LNCaP clone FGC (cell line): Measurements from ENCODE around the gene RAB3B.

Source experiments
- DNase-seq: peaks from one replicate; pipeline ENCODE4 v3.0.0-alpha.2; 2011; ENCODE audit warnings: low read depth
- H3K4me3 ChIP-seq: 2 replicates; pipeline ENCODE4 v1.5.1; 2011; ENCODE audit warnings: mild to moderate bottlenecking, low read depth, low read length, control low read depth
- TF ChIP-seq, protein P1 (sequence below): IDR thresholded peaks from 2 replicates; pipeline ENCODE4 v1.5.1; 2012; ENCODE audit warnings: mild to moderate bottlenecking; ENCODE audit not compliant: control insufficient read depth, insufficient read depth; ENCODE audit errors: extremely low read depth

RAB3B gene

DNA sequence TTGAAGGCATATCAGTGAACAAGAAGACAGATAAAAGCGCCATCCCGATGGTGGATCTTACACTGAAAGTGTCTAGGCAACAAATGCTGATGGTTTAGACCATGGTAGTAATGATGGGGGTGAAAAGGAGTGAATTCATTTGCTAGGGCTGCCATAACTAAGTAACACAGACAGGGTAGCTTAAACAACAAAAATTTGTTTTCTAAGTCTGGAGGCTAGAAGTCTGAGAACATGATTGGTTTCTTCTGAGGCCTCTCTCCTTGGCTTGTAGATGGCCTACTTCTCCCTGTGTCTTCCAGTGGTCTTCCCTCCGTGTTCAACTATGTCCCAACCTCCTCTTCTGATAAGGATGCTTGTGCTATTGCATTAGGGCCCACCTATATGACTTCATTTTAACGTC, 13.4 kb upstream of the RAB3B start:
- TF ChIP-seq, protein P1, sequence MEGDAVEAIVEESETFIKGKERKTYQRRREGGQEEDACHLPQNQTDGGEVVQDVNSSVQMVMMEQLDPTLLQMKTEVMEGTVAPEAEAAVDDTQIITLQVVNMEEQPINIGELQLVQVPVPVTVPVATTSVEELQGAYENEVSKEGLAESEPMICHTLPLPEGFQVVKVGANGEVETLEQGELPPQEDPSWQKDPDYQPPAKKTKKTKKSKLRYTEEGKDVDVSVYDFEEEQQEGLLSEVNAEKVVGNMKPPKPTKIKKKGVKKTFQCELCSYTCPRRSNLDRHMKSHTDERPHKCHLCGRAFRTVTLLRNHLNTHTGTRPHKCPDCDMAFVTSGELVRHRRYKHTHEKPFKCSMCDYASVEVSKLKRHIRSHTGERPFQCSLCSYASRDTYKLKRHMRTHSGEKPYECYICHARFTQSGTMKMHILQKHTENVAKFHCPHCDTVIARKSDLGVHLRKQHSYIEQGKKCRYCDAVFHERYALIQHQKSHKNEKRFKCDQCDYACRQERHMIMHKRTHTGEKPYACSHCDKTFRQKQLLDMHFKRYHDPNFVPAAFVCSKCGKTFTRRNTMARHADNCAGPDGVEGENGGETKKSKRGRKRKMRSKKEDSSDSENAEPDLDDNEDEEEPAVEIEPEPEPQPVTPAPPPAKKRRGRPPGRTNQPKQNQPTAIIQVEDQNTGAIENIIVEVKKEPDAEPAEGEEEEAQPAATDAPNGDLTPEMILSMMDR, result no peak
- H3K4me3 ChIP-seq, result no peak overlapping the region
- DNase-seq, result no peak

DNA sequence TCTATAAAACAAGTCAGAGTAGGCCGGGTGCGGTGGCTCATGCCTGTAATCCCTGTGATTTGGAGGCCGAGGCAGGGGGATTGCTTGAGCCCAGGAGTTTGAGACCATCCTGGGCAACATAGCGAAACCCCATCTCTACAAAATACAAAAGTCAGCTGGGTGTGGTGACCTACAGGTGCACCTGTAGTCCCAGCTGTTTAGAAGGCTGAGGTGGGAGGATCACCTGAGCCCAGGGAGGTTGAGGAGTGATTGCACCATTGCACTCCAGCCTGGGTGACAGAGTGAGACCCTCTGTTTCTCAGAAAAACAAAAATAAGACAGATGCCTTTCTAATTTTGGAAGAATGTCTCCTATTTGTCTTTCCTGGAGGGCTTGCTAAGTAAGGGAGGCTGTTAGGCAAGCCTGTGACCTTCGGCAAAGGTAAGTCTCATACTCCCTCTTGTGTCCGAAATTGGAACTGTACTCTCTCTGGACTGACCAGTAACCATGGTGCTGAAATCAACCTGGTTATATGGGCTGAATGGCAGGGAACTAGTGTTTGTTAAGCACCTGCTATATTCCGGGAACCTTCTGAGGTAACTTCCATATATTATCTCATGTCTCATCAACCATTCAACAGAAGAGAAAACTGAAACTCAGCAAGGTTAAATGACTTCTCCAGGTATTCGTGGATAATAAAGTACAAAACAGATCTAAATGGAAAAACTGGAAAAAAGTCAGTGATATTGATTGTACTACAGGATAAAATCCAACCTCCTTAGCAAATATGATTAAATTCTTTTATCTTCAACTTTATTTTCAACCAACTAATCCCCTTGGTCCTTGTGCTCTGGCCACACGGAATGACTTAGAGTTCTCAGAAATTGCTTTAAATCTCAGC, 11.8 kb upstream of the RAB3B start:
- TF ChIP-seq, protein P1, result peak; percentile 98
- peak; percentile 71 for DNase-seq
- no peak overlapping the region for H3K4me3 ChIP-seq

- H3K4me3 ChIP-seq, result no peak overlapping the region
- TF ChIP-seq, protein P1, result no peak
- DNase-seq, result no peak
Measured at GRCh38 chr1:51998701-51999100, 8.2 kb upstream of the RAB3B start.

DNA sequence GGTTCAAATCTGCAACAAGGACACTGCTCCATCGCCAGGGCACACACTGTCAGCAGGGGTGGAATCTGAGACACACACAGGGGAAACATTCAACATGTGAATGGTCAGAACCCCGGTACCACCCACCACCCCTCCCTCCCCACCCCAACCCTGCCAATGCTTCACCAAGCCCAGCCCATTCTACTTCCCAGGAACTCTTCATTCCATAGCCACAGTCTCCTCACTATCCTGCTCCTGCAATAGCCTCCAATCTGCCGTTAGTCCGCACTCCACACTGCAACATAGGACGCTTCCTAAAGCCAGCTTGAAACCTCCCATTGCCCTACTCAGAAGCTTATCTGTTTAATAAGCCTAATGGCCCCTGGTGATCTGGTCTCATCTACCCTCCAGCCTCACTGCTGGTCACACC, 7.5 kb upstream of the RAB3B start:
- DNase-seq, result no peak
- TF ChIP-seq, protein P1, result no peak
- no peak overlapping the region for H3K4me3 ChIP-seq

DNA sequence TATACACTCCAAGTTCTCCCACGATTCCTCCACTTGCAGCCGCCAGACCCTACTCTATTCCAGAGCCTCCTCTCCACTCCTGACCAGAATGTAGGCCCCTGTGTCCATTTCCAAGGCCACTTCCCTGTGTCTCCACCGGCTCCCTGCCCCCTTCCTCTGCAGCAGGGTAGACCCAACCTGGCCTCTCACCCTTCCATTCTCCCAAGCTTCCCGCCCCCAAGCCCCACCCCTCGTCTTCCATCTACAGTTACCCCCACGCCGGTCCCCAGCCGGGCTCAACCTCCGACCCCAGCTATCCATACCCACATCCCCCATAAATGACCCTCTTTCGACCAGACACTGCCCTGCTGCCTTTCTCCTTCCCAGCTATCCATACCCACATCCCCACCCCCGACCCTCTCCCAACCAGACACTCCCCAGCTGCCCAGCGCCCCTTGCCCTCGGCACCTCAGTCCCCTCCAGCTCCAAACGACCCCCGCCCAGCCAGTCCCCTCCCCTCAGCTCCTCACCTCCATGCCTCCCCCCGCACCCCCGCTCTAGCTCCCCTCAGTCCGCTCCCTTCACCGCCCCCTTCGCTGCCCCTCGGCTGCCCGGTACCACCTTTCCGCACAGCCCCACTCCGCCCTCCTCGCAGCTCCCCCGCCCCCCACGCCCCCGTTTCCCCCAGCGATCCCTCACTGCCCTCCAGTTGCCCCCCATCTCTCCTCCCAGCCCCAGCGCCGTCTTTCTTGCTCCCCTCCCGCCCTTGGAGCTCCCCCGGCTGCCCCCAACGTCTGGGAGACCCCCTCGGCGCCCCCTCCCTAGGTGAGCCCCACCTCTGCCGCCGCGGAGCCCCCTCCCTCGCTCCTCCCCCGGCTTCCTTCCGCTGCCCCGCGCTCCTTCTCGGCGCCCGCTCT, 670 bp downstream of the RAB3B start:
- no peak for DNase-seq
- TF ChIP-seq, protein P1, result no peak
- peak overlapping the region; percentile 61 for H3K4me3 ChIP-seq

DNA sequence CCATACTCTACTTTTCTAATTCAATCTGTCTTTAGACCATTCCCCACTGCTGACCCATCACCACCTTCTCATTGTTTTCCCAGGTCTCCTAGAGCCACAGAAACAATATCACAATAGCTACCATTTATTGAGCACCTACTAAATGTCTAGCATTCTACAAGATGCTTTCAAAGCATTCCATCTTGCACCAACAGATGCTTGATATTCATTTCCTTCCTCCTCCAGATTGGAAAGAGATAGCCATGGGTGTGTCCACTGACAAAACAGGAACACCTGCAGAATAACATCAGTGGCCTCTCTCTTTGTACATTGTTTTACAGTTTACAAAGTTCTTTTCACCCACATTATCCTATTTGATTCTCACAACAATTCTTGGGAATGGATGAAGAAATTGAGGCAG, 2.2 kb downstream of the RAB3B start:
- TF ChIP-seq, protein P1, result no peak
- no peak overlapping the region for H3K4me3 ChIP-seq
- no peak for DNase-seq
